ENCODE results near the gene PPM1H.

Gene PPM1H

GRCh38 chr12:62803756-62804155 is 131.2 kb downstream of the PPM1H start:
- Histone ChIP-seq H3K36me3 (ENCODE audit: control insufficient read depth, insufficient read depth, low read length) (no peaks in the 10 kb centered on the region), H3K27me3 (replicated peaks; ENCODE audit: control insufficient read depth, insufficient read depth, low read length) (no peaks in the 10 kb centered on the region), H3K4me3 (replicated peaks; ENCODE audit: low read depth, low read length) (no peak overlapping the region)
- TF ChIP-seq CTCF (IDR thresholded peaks at IDR 0.05; ENCODE audit: insufficient read depth, low read length, poor library complexity, severe bottlenecking) = no peak
- no peak for DNase-seq (ENCODE audit: extremely low read depth, insufficient read length)

- Histone ChIP-seq H3K27me3 (replicated peaks; ENCODE audit: control insufficient read depth, insufficient read depth, low read length) (no peaks in the 10 kb centered on the region), H3K36me3 (ENCODE audit: control insufficient read depth, insufficient read depth, low read length) (no peaks in the 10 kb centered on the region), H3K4me3 (replicated peaks; ENCODE audit: low read depth, low read length) (no peak overlapping the region)
- no peak for DNase-seq (ENCODE audit: extremely low read depth, insufficient read length)
- no peak for TF ChIP-seq CTCF (IDR thresholded peaks at IDR 0.05; ENCODE audit: insufficient read depth, low read length, poor library complexity, severe bottlenecking)
These were observed 132.0 kb downstream of the PPM1H start for GRCh38 chr12:62802984-62803383.

- Histone ChIP-seq H3K27me3 (replicated peaks; ENCODE audit: control insufficient read depth, insufficient read depth, low read length) (no peaks in the 10 kb centered on the region), H3K36me3 (ENCODE audit: control insufficient read depth, insufficient read depth, low read length) (no peaks in the 10 kb centered on the region), H3K4me3 (replicated peaks; ENCODE audit: low read depth, low read length) (no peak overlapping the region)
- no peak for TF ChIP-seq CTCF (IDR thresholded peaks at IDR 0.05; ENCODE audit: insufficient read depth, low read length, poor library complexity, severe bottlenecking)
- no peak for DNase-seq (ENCODE audit: extremely low read depth, insufficient read length)
These were observed 132.6 kb downstream of the PPM1H start for GRCh38 chr12:62802321-62802720.

GRCh38 chr12:62801796-62802195 is 133.2 kb downstream of the PPM1H start:
- DNase-seq (ENCODE audit: extremely low read depth, insufficient read length) = no peak
- Histone ChIP-seq H3K27me3 (replicated peaks; ENCODE audit: control insufficient read depth, insufficient read depth, low read length) (no peaks in the 10 kb centered on the region), H3K36me3 (ENCODE audit: control insufficient read depth, insufficient read depth, low read length) (no peaks in the 10 kb centered on the region), H3K4me3 (replicated peaks; ENCODE audit: low read depth, low read length) (no peak overlapping the region)
- no peak for TF ChIP-seq CTCF (IDR thresholded peaks at IDR 0.05; ENCODE audit: insufficient read depth, low read length, poor library complexity, severe bottlenecking)

GRCh38 chr12:62800707-62801400 is 134.1 kb downstream of the PPM1H start:
- H3K36me3 ChIP-seq (ENCODE audit: control insufficient read depth, insufficient read depth, low read length) = no peaks in the 10 kb centered on the region
- H3K4me3 ChIP-seq (replicated peaks; ENCODE audit: low read depth, low read length) = no peak overlapping the region
- no peak for DNase-seq (ENCODE audit: extremely low read depth, insufficient read length)
- H3K27me3 ChIP-seq (replicated peaks; ENCODE audit: control insufficient read depth, insufficient read depth, low read length) = no peaks in the 10 kb centered on the region
- no peak for TF ChIP-seq CTCF (IDR thresholded peaks at IDR 0.05; ENCODE audit: insufficient read depth, low read length, poor library complexity, severe bottlenecking)

Measured in GM06990 (cell line).